ENCODE measurements around the gene INSC.

The INSC gene

DNA sequence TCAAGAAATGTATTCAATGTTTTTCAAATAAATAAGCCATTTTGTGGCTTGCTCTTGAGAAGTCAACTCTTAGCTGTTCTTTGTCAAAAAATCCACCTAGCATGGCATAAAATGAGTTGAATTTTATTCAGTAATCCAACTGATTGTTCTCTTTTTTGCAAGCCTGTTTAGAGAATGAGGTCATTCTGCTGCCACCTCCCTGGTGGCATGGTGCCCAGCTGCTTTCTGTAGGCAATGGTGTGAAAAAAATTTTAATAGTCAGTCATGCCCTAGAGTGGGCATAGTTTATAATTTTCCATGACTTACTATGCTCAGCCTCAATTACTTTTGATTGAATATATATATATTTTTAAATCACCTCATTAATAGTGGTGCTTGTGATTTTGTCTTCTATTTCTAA is 177.2 kb downstream of the INSC start:
- H3K4me3 ChIP-seq (ENCODE audit: low read length), result no peak overlapping the region
- no peak for DNase-seq (ENCODE audit: low read depth)

DNA sequence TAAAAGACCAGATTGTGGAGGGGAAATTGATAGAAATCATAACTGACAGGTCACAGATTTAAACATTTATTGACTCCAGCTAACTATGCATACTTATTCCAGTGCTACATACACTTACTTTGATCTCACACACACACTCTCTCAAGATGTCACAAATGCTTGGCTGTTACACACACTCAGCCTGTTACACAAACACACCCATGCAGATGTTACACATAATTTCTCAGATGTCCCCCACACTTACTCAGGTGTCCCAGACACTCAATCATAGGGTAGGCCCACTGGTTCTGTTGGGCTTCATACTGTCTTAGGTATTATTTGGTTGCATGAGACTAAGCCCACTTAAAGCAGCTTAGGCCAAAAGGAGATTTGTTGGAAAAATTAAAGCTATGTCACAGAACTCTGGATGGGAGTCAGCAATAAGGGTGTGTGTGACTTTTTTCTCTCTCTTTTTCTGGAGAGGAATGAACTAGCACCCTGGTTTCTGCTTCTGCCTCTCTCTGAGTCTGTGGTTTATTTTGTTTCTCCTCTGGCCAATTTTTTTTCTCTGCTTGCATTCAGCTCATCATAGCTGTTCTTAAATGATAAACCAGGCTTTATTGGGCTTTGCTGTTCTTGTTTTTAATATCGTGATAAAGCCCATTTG is 179.4 kb downstream of the INSC start:
- H3K4me3 ChIP-seq (ENCODE audit: low read length), result no peak overlapping the region
- DNase-seq (ENCODE audit: low read depth), result no peak
- TF ChIP-seq, protein P1, sequence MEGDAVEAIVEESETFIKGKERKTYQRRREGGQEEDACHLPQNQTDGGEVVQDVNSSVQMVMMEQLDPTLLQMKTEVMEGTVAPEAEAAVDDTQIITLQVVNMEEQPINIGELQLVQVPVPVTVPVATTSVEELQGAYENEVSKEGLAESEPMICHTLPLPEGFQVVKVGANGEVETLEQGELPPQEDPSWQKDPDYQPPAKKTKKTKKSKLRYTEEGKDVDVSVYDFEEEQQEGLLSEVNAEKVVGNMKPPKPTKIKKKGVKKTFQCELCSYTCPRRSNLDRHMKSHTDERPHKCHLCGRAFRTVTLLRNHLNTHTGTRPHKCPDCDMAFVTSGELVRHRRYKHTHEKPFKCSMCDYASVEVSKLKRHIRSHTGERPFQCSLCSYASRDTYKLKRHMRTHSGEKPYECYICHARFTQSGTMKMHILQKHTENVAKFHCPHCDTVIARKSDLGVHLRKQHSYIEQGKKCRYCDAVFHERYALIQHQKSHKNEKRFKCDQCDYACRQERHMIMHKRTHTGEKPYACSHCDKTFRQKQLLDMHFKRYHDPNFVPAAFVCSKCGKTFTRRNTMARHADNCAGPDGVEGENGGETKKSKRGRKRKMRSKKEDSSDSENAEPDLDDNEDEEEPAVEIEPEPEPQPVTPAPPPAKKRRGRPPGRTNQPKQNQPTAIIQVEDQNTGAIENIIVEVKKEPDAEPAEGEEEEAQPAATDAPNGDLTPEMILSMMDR (IDR thresholded peaks at IDR 0.05; ENCODE audit: insufficient read depth, low read depth, low read length, missing control alignments), result no peak

More for the DNA sequence above, 177.2 kb downstream of the INSC start:
- TF ChIP-seq, protein P1 (IDR thresholded peaks at IDR 0.05; ENCODE audit: insufficient read depth, low read depth, low read length, missing control alignments), result no peak

DNA sequence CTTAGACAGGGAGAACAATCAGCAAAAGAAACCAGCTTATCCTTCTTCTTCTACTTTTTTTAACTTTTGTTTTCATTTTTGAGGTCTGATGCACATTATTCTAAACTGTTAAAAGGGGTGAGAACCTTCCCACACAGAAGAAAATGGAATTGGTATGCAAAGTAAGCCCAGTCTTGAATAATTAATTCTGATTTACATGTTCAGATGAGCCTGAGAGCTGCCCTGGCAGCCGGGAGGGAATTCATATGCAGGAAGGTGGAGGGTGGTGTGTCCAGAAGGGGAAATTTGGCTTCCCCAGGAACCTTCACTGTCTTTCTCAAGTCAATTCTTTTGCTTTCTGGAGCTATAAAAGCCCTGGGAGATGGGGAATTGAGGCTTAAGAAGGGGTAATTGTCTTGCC is 181.0 kb downstream of the INSC start:
- TF ChIP-seq, protein P1 (IDR thresholded peaks at IDR 0.05; ENCODE audit: insufficient read depth, low read depth, low read length, missing control alignments), result no peak
- H3K4me3 ChIP-seq (ENCODE audit: low read length), result no peak overlapping the region
- no peak for DNase-seq (ENCODE audit: low read depth)

All from epithelial cell of esophagus (primary cell).